HG03135 (cell line): Measurements from ENCODE around the gene MYLK2.
"Not testable (repeated sequence)": the region's sequence is repeated elsewhere in the genome, so short reads cannot be mapped to it uniquely, and the experiment has no call there.

Experiments
- ATAC-seq: cut with Tn5 transposase; IDR thresholded peaks from one replicate; pipeline ENCODE4 v1.9.1; 2021; ENCODE audit warnings: mild to moderate bottlenecking, moderate library complexity; ENCODE audit not compliant: unreplicated experiment

Gene MYLK2

DNA sequence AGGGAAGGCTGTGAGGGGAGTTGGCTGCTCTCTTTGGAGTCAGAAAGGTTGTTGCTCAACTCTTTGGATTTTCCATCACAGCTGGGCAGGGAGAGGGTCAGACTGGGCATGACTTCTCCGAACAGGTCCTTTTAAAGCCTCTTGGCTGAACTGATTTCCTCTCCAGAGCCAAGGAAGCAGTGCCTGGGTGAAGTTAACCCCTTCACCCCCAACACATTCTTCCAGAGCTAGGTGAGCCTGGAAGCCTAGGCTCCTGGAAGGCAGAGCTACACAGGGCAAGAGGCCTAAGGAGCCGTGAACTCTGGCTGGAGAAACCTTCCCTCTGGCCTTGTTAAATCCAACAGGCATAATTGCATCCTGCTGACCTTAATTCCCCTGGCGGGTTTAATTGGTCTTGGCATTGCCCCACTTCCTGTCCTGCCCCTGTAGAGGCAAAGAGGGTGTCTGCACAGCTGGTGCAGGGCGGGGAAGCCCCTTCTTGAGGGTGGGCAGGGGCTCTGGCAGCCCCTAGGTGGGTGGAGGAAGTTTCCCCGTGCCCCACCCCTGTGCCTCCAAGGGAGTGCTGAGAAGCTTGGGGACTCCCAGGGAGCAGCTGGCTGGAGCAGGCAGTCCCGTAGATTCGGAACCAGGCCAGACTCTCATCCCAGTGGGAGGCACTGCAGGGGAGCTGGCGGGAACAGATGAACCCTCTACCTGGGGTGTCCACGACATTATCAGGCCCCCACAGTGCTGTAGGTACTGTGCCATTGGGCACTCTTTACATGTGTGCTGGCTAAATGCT is 3.6 kb upstream of the MYLK2 start:
- no peak for ATAC-seq

DNA sequence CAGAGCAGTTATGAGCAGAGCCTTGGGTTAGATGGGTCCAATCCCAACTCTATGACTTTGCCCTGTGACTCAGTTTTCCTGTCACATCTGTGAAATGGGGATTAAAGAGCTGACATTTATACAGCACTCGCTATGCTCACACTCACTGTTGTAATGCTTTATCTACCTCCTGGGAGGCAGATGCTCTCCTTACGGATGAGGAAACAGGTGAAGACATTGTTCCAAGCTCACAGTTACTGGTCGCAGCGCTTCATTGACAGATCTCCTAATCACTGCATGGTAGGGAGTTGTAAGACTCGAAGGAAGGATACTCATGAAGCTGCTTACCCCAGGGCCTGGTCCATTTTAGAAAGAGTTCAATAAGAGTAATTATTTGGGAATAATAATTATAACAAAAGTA is 2.9 kb upstream of the MYLK2 start:
- ATAC-seq: no peak

DNA sequence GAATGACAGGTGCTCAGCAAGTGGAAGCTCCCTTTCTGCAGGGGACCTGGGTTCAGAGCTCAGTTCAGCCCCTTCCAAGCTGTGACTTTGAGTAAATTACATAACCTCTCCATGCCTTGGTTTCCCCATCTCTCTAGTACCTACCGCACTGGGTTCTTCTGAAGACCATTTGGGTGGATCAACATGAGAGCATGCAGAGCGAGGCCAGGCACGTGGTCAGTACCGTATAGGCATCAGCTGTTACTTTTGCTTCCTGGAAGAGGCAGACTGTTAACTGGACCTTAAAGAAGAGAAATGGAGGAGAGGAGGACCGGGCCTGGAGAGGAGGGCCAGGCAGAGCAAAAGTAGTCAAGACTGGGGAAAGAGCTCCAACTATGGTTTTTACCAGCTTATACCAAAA is 1.7 kb upstream of the MYLK2 start:
- ATAC-seq: no peak

DNA sequence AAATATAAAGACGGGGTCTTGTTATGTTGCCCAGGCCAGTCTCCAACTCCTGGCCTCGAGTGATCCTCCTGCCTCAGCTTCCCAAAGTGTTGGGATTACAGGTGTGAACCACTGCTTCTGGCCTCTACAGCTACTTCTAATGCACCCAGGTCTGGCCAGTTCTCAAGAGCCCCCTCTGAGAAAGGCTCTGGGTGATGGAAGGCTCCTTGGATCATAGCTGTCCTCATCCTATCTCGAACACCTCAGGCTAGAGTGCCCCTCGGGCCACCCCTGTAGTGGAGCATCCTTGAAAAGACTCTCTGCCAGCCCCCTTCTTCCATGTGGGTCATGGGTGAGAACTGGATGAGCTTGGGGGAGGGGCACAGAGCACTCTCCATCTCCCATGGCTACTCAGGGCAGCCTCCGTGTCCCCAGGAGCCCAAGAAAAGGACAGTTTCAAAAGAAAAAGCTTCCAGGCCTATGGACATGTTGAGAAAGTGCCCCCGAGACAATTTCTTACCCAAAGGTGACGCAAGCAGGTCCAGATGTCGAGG is 714 bp upstream of the MYLK2 start:
- no peak for ATAC-seq

DNA sequence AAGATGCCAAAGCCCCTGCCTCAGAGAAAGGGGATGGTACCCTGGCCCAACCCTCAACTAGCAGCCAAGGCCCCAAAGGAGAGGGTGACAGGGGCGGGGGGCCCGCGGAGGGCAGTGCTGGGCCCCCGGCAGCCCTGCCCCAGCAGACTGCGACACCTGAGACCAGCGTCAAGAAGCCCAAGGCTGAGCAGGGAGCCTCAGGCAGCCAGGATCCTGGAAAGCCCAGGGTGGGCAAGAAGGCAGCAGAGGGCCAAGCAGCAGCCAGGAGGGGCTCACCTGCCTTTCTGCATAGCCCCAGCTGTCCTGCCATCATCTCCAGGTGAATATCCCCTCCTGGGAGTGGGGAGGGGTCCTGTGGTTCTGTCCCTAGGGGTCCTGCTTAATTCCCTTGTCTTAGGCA is 1.1 kb downstream of the MYLK2 start:
- no peak for ATAC-seq

DNA sequence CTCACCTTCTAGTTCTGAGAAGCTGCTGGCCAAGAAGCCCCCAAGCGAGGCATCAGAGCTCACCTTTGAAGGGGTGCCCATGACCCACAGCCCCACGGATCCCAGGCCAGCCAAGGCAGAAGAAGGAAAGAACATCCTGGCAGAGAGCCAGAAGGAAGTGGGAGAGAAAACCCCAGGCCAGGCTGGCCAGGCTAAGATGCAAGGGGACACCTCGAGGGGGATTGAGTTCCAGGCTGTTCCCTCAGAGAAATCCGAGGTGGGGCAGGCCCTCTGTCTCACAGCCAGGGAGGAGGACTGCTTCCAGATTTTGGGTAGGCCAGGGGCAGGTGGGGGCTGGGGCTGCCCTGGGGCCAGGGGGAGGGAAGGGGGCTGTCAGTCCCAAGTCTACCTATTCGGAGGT is 2.3 kb downstream of the MYLK2 start:
- no peak for ATAC-seq

DNA sequence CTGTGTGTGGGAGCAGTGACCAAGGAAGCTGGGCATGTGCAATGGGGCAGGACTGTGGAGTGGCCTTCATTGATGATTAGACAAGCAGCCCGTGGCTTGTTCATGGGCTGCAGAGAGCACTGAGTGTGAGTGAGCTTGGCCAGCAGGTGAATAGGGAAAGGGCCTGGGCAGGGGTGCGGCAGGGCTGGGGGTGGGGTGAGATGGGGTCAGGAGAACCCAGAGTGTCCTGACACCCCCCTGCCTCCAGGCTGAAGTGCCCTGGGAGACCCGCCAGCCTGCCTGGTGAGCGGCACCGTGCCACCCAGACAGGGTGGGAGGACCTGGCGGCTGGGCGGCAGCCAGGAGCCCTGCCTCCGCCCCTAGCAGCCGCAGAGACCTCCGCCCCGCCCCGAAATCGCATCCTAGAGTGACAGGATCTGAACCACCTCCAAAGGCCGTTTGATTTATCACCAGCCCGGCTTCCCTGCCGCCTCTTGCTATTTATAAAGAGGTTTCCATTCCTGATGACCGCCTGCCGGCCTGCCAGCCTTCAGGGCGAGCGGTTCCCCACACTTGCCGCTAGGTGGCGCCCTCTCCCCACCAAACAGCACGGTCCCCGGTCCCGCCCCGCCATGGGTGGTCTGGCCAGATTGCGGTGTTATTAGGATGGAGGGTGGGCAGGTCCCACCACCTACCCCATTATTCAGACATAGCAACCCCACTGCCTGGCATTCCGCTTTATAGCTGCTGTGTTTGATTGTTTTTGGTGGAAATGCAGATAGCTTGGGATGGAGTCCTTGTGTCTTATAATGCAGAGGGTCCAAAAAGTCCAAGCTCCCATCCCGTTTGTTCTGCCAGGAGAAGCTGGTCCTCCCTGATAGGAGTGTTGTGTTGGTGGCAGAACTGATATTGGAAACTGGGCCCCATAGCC is 3.5 kb downstream of the MYLK2 start:
- ATAC-seq: peak; percentile 83

DNA sequence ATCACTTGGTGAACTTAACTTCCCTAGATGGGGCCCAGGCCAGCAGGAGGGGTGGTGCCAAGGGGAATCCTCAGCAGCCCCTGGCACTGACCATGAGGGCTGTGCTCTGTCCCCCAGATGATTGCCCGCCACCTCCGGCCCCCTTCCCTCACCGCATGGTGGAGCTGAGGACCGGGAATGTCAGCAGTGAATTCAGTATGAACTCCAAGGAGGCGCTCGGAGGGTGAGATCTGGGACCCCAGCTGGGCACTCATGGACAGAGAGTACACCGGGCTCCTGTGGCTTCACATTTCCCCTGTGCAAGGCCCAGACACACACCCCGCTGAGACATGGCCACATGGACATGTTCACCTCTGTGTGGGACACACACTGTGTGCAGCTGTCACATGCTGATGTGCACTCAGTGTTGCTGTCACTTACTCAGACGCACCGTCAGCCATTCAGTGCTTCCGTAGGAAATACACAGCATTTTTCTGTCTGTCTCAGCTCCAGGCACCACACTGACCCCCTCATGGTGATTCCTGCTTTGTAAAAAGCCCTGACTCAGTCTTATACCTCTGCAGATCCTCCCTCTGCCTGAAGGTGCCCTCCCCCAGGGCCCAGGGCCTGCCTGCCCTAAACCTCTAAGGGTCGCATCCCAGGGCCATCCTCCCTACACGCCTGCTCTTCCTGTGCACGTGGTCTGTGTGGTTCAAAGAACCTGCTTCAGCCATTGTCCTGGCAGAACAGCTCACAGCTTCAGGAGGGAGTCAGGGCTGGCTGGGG is 4.4 kb downstream of the MYLK2 start:
- ATAC-seq: no peak

DNA sequence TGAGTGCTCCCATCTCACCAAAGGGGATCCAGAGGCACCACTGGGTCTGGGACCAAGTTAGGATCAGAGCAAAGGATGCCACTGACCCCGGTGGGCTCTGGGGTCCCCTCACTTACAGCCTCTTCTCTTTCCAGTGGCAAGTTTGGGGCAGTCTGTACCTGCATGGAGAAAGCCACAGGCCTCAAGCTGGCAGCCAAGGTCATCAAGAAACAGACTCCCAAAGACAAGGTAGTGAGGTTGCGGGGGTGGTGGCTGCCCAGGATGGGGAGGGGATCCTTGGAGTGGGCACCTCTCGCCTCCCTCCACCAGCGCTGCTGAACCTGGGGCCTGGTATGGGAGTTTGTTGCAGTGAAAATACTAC is 4.9 kb downstream of the MYLK2 start:
- no peak for ATAC-seq

DNA sequence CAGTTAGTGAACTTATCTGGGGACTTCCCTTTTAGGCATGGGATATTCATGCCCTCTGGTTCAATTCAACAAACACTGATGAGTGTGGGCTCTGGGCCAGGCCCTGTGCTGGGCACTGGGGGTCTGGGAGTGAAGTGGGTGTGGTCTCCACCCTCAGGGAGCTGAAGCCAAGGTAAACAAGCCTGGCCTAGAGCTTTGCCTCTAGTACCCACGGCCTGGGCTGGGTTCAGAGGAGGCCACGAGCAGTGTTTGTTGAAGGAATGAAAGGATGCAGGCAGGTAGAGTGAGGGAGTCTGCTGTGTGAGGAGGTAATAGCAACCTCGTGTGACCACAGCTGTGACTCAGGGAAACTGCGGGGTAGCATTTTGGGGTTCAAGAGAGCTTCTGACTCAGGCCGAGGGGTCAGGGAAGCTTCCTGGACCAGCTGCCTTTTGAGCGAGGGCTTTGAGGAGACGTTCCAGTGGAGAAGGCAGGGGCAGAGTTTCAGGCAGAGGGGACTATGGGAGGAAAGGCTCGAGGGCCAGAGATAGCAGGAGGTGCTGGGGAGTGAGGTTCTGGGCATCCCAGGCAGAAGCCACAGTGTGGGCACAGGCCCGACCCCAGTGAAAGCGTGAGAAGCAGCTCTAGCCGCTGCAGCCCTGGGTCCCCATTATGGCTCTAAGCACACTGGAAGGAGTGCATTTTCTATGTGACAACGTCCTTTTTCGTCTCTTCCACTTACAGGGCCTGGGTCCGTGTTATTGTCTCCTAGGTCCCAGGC is 5.6 kb downstream of the MYLK2 start:
- no peak for ATAC-seq

DNA sequence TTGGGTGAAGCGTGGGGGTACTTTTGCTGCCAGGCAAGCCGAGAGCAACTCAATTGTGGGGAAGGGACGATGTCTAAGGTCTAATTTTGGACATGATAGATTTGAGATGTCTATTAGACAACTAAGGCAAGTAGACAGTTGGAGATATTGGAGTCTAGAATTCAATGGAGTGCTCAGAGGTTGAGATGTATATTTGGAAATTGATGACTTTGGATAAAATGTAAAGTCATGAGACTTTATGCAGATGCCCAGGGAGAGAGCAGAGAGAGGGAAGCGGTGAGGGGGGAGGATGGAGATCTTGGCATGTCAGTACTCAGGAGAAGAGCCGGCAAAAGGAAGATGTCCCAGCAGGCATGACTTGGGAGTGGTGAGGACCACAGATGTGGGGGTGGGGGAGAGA is 6.9 kb downstream of the MYLK2 start:
- ATAC-seq: no peak

DNA sequence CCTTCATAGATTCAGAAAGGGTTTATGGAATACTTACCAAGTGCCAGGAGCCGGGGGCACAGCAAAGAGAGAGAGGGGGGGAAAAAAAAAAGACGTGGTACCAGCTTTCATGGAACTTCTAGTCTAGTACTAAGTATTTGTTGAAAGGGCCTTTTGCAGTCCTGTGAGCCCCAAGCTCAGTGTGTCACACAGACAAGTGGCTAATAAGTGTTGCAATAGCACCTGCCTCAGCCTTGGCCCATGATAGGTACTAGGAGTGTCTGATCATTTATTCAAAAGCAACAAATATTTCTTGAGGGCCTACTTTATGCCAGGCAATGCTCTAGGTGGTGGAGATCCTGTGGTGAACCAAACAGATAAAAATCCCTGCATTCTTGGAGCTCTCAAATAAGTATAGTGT is 7.9 kb downstream of the MYLK2 start:
- ATAC-seq: no peak

DNA sequence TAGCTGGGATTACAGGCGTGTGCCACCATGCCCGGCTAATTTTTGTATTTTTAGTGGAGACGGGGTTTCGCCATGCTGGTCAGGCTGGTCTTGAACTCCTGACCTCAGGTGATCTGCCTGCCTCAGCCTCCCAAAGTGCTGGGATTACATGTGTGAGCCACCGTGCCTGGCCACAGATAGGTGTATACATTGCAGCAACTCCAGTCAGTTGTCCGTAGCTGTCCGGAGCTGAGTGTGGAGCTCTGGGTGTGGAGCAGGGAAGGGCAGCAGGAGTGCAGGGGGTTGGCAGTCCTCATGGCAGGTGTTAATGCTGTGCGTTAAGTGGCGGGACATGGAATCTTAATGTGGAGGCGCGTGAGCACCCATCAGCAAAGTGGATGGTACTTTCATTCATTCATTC is 8.9 kb downstream of the MYLK2 start:
- ATAC-seq: not testable (repeated sequence)

DNA sequence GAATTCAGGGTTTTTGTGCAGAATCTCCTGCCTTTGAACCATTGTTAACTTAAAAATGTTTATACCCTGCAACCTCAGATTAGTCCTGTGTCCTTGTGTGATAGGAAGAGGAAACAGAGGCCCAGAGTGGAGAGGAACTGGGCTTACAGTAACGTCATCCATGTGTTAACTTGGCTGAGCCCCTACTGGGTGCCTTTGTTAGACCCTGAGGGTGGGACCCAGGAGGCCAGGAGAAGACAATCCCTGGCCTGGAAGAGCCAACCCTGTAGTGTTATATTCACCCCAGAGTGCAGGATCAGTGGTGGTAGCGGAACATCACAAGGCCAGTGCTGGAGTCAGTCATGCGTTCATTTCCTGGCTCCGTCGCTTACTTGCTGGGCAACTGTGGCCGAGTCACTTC is 10.6 kb downstream of the MYLK2 start:
- no peak for ATAC-seq

DNA sequence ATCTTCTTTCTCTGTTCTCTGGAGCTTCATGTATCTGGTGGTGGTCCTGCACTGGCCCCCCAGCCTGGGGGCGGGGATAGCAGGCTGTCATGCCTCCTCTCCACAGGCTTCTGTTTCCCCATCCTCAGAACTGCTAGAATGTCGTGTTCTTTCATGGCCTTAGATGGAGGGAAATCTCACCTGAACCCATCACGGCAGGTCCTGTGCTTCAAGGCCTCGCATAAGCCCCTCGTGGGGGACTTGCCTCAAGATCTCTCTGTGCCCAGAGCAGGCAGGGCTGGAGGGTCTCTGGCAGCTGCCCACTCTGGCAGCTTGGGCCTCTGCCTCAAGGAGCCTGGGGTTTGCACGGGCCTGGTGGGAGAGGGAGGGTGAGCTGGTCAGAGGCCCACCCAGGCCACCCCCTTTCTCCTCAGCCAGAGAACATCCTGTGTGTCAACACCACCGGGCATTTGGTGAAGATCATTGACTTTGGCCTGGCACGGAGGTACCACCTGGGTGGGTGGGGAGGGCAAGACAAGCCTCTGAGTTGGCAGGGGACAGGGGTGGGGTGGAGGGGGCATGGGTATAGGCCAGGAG is 11.3 kb downstream of the MYLK2 start:
- no peak for ATAC-seq

DNA sequence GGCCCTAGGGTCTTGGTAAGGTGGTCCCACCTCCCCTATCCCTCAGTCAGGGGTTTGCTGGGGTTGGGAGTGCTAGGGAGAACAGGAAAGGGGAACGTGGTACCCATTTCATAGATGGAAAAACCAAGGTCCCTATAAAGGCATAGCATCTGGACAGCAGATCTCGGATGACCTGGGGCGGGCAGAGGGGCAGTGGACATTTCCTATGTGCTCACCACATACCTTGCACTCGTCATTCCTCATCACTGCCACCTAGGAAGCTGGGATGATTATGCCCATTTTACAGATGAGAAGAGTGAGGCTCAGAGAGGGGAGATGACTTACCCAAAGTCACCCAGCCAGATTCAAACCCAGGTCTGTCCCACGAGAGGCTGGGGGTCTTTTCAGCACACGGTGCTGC is 12.1 kb downstream of the MYLK2 start:
- no peak for ATAC-seq

DNA sequence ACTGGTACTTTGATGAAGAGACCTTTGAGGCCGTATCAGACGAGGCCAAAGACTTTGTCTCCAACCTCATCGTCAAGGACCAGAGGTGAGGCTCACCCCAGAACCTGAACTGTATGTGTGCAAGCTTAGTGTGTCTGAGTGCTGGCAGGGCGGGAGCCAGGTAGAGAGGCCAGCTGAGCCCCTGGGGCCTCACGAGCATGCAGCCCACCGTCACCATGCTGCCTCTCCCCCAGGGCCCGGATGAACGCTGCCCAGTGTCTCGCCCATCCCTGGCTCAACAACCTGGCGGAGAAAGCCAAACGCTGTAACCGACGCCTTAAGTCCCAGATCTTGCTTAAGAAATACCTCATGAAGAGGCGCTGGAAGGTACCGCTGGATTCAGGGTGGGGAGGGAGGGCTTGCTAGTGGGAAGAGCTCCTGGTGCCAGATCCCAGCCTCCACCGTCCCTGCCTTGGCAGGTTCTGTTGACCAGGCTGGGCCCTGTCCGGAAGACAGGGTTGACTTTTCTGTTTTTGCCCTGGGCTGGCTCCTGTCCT is 12.7 kb downstream of the MYLK2 start:
- ATAC-seq: no peak

DNA sequence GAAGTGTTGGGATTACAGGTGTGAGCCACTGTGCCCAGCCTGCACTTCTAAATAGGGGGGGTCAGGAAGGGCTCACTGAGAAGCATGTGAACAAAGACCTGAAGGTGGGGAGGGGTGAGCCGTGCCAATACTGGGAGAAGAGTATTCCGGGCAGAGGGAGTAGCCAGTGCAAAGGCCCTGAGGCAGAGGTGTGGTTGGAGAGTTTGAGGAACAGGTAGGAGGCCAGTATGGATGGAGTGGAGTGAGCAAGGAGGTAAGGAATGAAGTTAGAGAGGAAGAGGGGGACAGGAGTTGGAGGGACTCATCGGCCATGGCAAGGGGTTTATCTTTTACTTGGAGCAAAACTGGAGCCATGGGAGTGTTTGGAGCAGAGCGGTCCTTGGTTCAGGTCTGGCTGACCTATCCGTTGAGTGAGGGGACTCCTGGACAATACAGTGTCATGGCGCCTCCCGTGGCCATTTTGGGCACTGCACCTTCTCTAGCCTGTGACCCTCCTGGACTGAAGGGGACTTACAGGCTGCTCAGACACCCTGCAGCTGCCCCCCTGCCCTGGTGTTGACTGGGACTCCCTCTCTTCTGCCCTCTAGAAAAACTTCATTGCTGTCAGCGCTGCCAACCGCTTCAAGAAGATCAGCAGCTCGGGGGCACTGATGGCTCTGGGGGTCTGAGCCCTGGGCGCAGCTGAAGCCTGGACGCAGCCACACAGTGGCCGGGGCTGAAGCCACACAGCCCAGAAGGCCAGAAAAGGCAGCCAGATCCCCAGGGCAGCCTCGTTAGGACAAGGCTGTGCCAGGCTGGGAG is 14.2 kb downstream of the MYLK2 start:
- no peak for ATAC-seq

DNA sequence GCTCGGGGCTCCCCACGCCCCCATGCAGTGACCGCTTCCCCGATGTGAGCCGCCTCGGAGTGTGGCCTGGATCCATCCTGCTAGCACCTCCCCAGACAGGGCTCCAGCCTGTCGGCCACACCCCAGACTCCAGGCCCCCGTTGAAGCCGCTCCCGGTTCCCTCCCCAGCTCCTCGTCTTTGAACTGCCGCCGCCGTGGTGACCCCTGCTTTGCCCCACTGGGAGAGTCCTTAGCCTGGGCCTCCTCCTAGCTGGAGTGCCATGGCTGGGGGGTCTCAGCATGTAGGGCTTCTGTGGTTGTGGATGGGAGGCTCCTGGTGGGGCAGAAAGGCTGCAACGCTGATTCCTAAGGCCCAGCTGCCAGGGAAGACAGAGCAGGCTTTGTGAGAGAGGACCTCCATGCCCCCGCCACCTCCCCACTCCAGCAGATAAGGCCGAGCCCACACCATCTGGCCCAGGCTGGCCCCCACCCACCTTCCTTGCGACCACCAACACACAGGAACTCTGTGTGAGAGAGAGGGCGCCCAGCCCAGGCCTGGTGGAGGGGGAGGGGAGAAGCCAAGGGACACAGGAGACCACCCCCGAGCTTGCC is 14.9 kb downstream of the MYLK2 start:
- ATAC-seq: no peak
